Activated CD4-positive, alpha-beta memory T cell treated with anti-CD3 and anti-CD28 coated beads, Interleukin-2, amount 10 ng/mL, durations not matched to agents 7 days and 5 days (primary cell): ENCODE results near the gene BTC. TPM values are rescaled to one million over a fixed set of nuclear protein-coding genes. Genes with fewer than 3 reads are reported as not detected.

Experiments
- CTCF ChIA-PET: fragments of 350-600 bp; sonication (Branson Sonifier 250); formaldehyde crosslinking; loops from one replicate; lab custom pipeline; 2021; ENCODE audit warnings: antibody characterized with exemption, inconsistent platforms; lab: Charles Lee
- POLR2A ChIA-PET: fragments of 350-600 bp; sonication (Branson Sonifier 250); formaldehyde crosslinking; loops from one replicate; lab custom pipeline; 2021; ENCODE audit warnings: antibody characterized with exemption; lab: Charles Lee
- DNase-seq: peaks from one replicate; pipeline ENCODE4 v3.0.0-alpha.2; 2020
- H3K27ac Mint-ChIP-seq: one replicate; pipeline ENCODE4 v1.8.0; 2021; ENCODE audit warnings: mild to moderate bottlenecking, mixed read lengths
- H3K27me3 Mint-ChIP-seq: one replicate; pipeline ENCODE4 v1.8.0; 2021; ENCODE audit warnings: mixed read lengths
- H3K36me3 Mint-ChIP-seq: one replicate; pipeline ENCODE4 v1.8.0; 2021; ENCODE audit warnings: low read depth, mixed read lengths
- H3K4me1 Mint-ChIP-seq: one replicate; pipeline ENCODE4 v1.8.0; 2021; ENCODE audit warnings: mixed read lengths
- H3K4me3 Mint-ChIP-seq: one replicate; pipeline ENCODE4 v1.8.0; 2021; ENCODE audit warnings: mild to moderate bottlenecking, mixed read lengths
- H3K9me3 Mint-ChIP-seq: one replicate; pipeline ENCODE4 v1.8.0; 2021; ENCODE audit warnings: mixed read lengths
- total RNA-seq, 2 experiments: library from RNA; stranded (reverse); gene quantifications; one replicate each; pipeline ENCODE4 v1.2.3, GENCODE V29; 2021

BTC gene
- total RNA-seq, 2 experiments from 2014 or later: not detected

DNA sequence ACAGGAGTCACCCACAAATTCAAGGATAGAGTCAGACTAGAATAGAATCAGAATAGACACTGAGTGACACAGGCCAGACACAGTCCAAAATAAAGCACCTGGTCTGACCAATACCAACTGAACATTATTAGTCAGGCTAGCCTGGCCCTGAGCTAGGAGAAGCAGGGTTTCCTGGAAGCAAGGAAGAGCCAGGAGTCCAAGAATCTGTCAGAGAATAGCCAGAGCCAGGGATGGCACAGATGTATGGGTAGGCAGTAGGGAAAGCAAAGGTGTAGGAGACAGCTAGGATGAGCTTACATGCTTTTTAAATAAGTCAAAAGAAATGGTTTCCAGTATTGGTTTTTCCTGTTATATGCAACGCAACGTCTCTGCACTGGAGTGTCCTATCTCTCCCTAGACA lies 3.7 kb downstream of the BTC start:
- POLR2A ChIA-PET: no interaction called here
- CTCF ChIA-PET: no interaction called here
- no peak for DNase-seq
- peaks cover 30% of the 10 kb centered on the region for H3K27me3 Mint-ChIP-seq
- H3K27ac Mint-ChIP-seq: no peak overlapping the region
- H3K36me3 Mint-ChIP-seq: no peaks in the 10 kb centered on the region
- no peak overlapping the region for H3K4me3 Mint-ChIP-seq
- H3K9me3 Mint-ChIP-seq: no peaks in the 10 kb centered on the region
- no peaks in the 10 kb centered on the region for H3K4me1 Mint-ChIP-seq

DNA sequence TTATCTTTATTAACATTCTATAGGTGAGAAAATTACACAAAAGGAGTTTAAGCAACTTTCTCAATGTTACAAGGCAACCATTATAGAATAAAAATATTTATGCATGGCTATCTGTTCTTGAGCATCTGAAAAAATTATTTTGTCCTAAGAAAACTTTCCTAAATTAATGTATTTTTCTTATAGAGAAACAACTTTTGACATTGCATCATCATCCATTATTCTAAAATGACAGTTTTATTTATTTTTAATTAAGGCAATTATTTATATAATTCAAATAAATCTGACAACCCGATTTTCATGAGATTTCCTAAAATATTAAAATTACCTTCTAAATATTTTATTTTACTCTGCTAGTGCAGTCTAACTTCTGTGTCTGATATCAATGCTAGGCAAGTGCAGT lies 4.8 kb downstream of the BTC start:
- no peak overlapping the region for H3K27ac Mint-ChIP-seq

DNA sequence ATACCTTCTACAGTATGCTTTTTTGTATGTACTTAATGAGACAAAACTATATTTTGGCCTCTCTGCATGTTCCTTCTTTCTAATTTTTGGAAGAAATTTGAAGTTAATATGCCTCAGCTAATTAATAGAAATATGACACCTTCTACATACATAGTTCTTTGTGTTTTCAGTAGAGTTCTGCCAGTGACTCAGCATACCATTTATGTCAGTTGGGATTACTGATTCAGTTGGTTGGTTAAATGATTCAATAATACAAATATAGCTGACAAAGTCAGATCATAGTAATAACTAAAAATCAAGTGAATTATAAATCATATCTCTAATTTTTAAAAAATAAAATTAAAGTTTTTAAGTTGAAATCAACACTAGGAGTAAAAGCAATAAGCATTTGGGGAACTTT lies 16.8 kb downstream of the BTC start:
- H3K4me3 Mint-ChIP-seq: no peak overlapping the region
- no peak for DNase-seq
- no peaks in the 10 kb centered on the region for H3K9me3 Mint-ChIP-seq
- no peaks in the 10 kb centered on the region for H3K4me1 Mint-ChIP-seq
- no peaks in the 10 kb centered on the region for H3K36me3 Mint-ChIP-seq
- no peaks in the 10 kb centered on the region for H3K27me3 Mint-ChIP-seq
- no peak overlapping the region for H3K27ac Mint-ChIP-seq
- CTCF ChIA-PET: no interaction called here
- POLR2A ChIA-PET: no interaction called here

More for the DNA sequence above, 4.8 kb downstream of the BTC start:
- DNase-seq: no peak
- no peaks in the 10 kb centered on the region for H3K4me1 Mint-ChIP-seq
- H3K36me3 Mint-ChIP-seq: no peaks in the 10 kb centered on the region
- ChIA-PET POLR2A (no interaction called here), CTCF (no interaction called here)
- peaks cover 23% of the 10 kb centered on the region for H3K27me3 Mint-ChIP-seq
- no peaks in the 10 kb centered on the region for H3K9me3 Mint-ChIP-seq
- no peak overlapping the region for H3K4me3 Mint-ChIP-seq

DNA sequence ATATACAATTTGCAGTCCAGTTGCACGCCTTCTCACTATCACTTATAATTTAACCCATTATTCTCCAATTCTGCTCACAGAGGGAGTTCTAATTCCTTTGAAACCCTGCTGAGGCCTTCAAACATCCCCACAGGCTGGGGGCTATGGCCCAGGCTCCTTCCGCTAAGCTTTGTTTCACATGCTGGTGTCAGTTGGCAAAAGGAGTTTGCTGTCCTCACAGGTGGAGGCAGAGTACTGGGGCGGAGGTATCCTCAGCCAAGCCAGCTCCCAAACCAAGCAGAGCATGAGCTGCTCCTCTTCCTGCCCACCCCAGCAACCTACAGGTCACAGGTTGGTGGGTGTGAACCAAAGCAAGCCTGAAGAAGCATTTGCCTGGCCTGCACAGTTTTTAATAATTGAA lies 21.5 kb downstream of the BTC start:
- Mint-ChIP-seq H3K4me3 (no peak overlapping the region), H3K27me3 (no peaks in the 10 kb centered on the region), H3K36me3 (no peaks in the 10 kb centered on the region), H3K27ac (no peak overlapping the region), H3K9me3 (no peaks in the 10 kb centered on the region), H3K4me1 (no peaks in the 10 kb centered on the region)
- ChIA-PET CTCF (no interaction called here), POLR2A (no interaction called here)
- no peak for DNase-seq

DNA sequence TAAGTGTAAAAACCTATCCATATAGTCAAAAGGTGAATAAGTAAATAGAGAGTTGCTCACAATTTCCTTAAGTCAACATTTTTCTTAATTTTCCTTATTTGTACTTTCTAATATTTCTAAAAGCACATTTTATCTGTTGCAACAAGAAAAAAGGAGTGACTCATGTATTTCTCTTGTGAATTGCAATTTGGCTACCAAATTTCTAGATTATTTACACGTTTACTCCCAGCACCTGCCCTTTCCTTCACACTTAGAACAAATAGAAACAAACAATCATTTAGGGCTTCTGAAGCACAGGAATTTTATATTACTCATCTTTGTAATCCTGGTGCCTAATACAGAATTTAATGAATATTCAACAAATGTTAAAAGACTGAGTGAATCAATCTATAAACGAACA lies 22.2 kb downstream of the BTC start:
- no peaks in the 10 kb centered on the region for H3K27me3 Mint-ChIP-seq
- no peak overlapping the region for H3K4me3 Mint-ChIP-seq
- H3K36me3 Mint-ChIP-seq: no peaks in the 10 kb centered on the region
- H3K4me1 Mint-ChIP-seq: no peaks in the 10 kb centered on the region
- no peaks in the 10 kb centered on the region for H3K9me3 Mint-ChIP-seq
- ChIA-PET POLR2A (no interaction called here), CTCF (no interaction called here)
- DNase-seq: no peak
- no peak overlapping the region for H3K27ac Mint-ChIP-seq

DNA sequence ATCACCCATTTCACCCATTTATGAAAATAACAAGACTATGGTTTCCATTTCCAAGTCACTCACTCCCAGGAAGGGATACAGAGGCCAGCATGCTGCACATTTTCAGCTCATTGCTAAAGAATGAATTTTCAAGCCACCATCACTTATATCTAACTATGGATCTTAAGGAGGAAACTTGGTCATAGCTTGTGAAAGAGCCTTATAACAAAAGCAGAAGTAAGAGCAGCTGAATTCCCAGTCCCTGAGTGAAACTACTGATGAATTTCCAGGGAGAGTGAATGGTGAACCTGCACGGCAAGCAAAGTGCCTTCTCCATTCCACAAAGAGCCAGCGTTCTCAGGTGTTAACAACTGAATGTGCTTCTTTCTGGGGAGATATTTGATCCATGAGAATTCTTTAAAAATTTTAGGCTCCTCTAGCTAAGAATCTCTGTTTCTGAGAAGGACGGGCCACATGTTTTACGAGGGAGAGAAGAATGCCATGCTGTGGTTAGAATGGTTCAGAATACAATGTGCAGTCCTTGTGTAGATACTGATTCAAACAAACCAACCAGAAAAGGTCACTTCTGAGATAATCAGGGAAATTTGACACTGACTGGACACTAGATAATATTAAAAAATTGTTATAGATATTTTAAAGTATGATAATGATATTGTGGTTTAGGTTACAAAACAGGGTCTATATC lies 24.0 kb downstream of the BTC start:
- Mint-ChIP-seq H3K4me1 (no peaks in the 10 kb centered on the region), H3K27me3 (no peaks in the 10 kb centered on the region), H3K9me3 (no peaks in the 10 kb centered on the region), H3K36me3 (no peaks in the 10 kb centered on the region), H3K4me3 (no peak overlapping the region), H3K27ac (no peak overlapping the region)
- no peak for DNase-seq
- ChIA-PET CTCF (no interaction called here), POLR2A (no interaction called here)

DNA sequence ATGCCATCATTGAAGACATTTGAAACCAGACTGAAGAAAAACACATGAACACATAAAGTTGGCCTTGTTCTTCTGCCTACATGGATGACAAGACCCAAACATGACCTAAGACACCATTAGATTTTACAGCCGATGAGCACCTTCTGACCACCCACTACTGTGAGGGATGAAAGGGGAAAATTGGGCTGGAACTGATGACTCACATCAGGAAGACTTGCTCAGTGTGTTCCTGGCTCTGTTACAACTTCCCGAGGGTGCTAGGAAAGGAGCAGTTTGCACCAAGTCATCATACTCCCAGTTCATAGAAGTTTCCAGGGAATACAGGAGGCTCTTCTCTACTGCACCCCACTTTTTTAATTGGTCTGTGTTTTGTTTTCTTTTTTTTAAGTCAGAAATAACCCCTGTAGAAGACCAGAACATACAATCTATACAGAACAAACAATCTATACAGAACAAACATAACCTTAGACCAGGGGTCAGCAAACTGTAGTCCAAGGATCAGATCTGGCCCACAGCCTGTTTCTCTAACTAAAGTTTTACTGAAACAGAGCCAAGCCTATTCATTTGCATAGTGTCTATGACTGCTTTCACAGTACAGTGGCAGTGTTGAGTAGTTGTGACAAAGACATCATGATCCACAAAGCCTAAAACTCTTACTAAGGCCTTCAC lies 25.3 kb downstream of the BTC start:
- Mint-ChIP-seq H3K27ac (no peak overlapping the region), H3K9me3 (no peaks in the 10 kb centered on the region), H3K4me1 (no peaks in the 10 kb centered on the region), H3K4me3 (no peak overlapping the region), H3K27me3 (no peaks in the 10 kb centered on the region), H3K36me3 (no peaks in the 10 kb centered on the region)
- ChIA-PET CTCF (no interaction called here), POLR2A (no interaction called here)
- DNase-seq: no peak

DNA sequence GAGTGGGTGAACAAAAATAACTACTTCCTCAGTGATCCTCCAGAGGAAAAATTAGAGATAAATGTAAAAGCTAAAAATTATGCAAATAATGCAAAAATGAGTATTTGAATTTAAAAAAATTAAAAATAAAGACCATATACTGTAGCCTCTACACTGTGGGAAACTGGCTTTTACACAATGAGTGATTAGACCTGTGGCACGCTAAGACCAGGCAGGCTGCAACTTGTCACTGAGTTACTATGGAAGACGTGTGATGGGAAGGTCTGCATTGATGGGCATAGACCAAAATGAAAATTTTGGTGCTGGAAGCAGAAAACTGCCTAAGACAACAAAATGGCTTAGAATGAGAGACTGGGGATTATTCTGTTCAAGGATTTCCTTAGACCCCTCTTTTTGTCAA lies 30.2 kb downstream of the BTC start:
- no peak for DNase-seq
- no peaks in the 10 kb centered on the region for H3K27me3 Mint-ChIP-seq
- no peak overlapping the region for H3K27ac Mint-ChIP-seq
- H3K4me3 Mint-ChIP-seq: no peak overlapping the region
- H3K4me1 Mint-ChIP-seq: no peaks in the 10 kb centered on the region
- ChIA-PET POLR2A (no interaction called here), CTCF (no interaction called here)
- no peaks in the 10 kb centered on the region for H3K9me3 Mint-ChIP-seq
- H3K36me3 Mint-ChIP-seq: no peaks in the 10 kb centered on the region

DNA sequence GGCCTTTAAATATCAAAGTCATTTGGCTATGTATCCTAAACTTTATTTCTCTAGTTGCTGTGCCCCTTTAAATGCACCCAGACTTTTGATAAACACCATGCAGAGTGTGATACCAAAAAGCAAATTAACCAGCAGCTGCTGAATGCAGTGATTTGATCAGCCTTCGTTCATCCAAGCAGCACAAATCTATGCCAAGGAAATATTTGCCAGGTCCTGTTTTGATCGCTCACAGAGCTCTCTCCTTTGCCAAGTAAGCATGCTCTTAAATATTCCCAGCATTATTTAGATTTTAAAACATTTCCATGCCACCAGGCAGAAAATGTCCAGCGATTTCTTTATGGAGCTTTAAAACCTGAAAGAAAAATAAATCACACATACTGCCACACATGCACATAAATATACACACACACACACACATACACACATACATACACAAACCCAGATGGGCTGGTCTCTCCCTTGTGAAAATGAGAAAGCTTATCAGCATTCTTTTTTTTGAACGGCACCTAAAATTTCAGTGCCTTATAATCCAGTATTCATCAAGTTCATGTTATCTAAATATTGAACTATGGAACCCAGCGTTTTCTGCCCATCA lies 35.7 kb downstream of the BTC start:
- no peak for DNase-seq
- Mint-ChIP-seq H3K4me1 (no peaks in the 10 kb centered on the region), H3K27ac (no peak overlapping the region), H3K36me3 (no peaks in the 10 kb centered on the region), H3K27me3 (no peaks in the 10 kb centered on the region), H3K4me3 (no peak overlapping the region), H3K9me3 (no peaks in the 10 kb centered on the region)
- POLR2A ChIA-PET: no interaction called here
- CTCF ChIA-PET: no interaction called here

DNA sequence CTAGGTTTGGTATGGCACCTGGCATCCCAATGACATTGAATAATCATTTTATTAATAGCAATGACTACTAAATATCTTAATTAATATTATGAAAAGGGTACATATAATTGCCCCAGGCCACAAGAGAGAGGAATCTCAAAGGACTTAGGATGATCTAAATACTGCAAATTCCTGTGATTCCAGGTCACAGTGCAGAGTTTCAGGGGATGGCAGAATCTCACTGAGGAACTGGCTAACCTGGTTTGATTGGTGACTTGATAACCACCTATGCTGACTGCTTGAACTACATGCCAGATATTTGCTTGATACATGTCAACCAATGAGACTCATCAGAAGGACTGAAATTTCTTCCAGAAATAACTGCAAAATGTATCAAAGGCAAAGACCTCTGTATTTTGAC lies 37.2 kb downstream of the BTC start:
- POLR2A ChIA-PET: no interaction called here
- Mint-ChIP-seq H3K9me3 (no peaks in the 10 kb centered on the region), H3K27ac (no peak overlapping the region), H3K4me1 (no peaks in the 10 kb centered on the region), H3K4me3 (no peak overlapping the region), H3K36me3 (no peaks in the 10 kb centered on the region), H3K27me3 (no peaks in the 10 kb centered on the region)
- CTCF ChIA-PET: no interaction called here
- no peak for DNase-seq

DNA sequence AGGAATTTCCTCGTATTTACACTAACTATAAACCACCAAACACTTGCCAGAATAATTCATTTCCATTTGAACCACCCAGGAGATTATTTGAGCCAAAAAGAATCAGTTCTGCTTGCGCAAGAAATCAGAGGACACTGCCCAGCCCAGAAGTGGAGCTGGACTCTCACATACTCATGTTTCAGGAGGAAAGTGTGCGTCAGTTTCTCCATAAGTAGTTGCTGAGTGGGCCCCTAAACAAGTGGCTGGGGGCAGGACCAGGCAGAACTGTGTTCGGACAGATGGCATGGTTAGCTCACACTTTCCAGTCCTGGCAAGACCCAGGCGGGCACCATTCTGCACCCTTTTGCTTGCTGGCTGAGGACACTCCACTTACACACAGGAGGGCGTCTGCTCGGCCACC lies 38.8 kb downstream of the BTC start:
- Mint-ChIP-seq H3K4me1 (no peaks in the 10 kb centered on the region), H3K27me3 (no peaks in the 10 kb centered on the region), H3K4me3 (no peak overlapping the region), H3K36me3 (no peaks in the 10 kb centered on the region), H3K9me3 (no peaks in the 10 kb centered on the region), H3K27ac (no peak overlapping the region)
- CTCF ChIA-PET: no interaction called here
- POLR2A ChIA-PET: no interaction called here
- DNase-seq: no peak

DNA sequence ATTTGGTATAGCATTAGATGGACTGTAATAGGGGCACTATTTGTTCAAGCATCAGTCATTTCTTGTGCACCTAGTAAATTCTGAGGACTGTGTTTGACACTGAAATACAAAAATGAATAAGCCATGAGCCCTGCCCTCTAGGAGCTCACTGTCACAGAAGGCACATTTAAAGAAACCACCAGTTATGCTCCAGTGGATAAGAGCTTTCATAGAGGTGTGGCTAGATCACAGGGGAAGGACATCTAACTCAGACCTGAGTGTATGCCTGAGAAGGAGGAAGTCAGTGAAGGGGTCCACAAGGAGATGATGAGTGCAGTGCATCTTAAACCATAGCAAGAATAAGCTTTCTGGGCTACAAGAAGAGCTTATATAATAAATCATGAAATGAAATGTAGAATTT lies 40.1 kb downstream of the BTC start:
- no peak overlapping the region for H3K4me3 Mint-ChIP-seq
- H3K27ac Mint-ChIP-seq: no peak overlapping the region
- no peaks in the 10 kb centered on the region for H3K9me3 Mint-ChIP-seq
- H3K4me1 Mint-ChIP-seq: no peaks in the 10 kb centered on the region
- POLR2A ChIA-PET: no interaction called here
- H3K27me3 Mint-ChIP-seq: no peaks in the 10 kb centered on the region
- no peak for DNase-seq
- CTCF ChIA-PET: no interaction called here
- H3K36me3 Mint-ChIP-seq: no peaks in the 10 kb centered on the region

DNA sequence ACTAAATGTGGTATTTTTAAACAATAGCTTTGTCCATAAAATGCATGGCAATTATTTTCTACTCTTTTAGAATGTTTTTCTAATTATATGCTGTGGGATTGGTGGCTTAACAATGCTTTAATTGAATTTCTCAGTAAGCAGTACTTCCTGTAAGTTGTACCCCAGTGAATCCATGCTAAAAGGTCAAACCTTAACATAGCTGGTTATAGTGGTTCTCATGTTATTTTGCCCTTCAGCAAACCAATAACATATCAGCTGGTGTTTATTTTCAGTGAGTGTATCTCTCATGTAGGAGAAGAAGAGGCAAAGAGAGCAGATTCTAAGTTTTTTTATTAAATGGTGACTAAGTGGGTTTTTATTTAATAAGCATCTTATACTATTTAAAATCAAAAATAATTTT lies 41.5 kb downstream of the BTC start:
- no peak overlapping the region for H3K4me3 Mint-ChIP-seq
- no peaks in the 10 kb centered on the region for H3K9me3 Mint-ChIP-seq
- ChIA-PET POLR2A (interaction anchor here (1.3 kb wide), 1 partner anchor 9 kb away, joined by 4 read pairs; no protein-coding TSS in a partner anchor), CTCF (no interaction called here)
- no peaks in the 10 kb centered on the region for H3K27me3 Mint-ChIP-seq
- H3K36me3 Mint-ChIP-seq: no peaks in the 10 kb centered on the region
- H3K4me1 Mint-ChIP-seq: no peaks in the 10 kb centered on the region
- no peak for DNase-seq
- no peak overlapping the region for H3K27ac Mint-ChIP-seq

DNA sequence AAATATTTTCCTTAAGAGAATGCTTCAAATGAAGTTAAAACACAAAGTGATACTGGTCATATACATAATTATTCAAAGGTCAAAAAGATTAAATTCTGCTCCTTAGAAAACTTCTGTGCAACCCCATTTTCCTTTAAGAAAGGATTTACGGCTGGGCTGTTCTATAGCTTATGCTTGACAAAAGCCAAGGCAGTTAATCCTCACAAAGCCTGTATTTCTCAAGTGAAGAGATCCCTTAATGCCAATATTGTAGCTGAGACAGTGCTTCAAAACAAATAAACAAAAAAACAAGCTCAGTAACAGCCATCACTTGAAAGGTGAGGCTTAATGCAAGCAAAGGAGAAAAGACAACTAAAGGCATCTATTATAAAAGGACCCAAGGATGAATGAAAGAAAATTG lies 42.5 kb downstream of the BTC start:
- H3K36me3 Mint-ChIP-seq: no peaks in the 10 kb centered on the region
- POLR2A ChIA-PET: interaction anchor here (1.3 kb wide), 1 partner anchor 8 kb away, joined by 4 read pairs; no protein-coding TSS in a partner anchor
- H3K9me3 Mint-ChIP-seq: no peaks in the 10 kb centered on the region
- H3K4me3 Mint-ChIP-seq: no peak overlapping the region
- H3K27ac Mint-ChIP-seq: no peak overlapping the region
- no peak for DNase-seq
- CTCF ChIA-PET: interaction anchor here (0.7 kb wide), 1 partner anchor 48 kb away, joined by 4 read pairs; no protein-coding TSS in a partner anchor
- H3K27me3 Mint-ChIP-seq: no peaks in the 10 kb centered on the region
- H3K4me1 Mint-ChIP-seq: no peaks in the 10 kb centered on the region
